Gastrocnemius medialis (tissue), 4 donors: ENCODE results near the gene RABGAP1. TPM values are rescaled to one million over a fixed set of nuclear protein-coding genes. Genes with fewer than 3 reads are reported as not detected.

ENCODE experiments used
- ATAC-seq, 2 donors: fragments of 150-250 bp; one replicate each; pipeline ENCODE4 v1.9.1; 2016
- DNase-seq, 2 donors: peaks; one replicate each; pipeline ENCODE4 v3.0.0-alpha.2; 2019
- H3K27ac ChIP-seq, 4 donors: fragments of 200-600 bp; sonication (generic); 1 replicate in 1 of 4; 2 replicates in 3 of 4; pipeline ENCODE4 v1.5.1; 2016 to 2018; ENCODE audit warnings: mild to moderate bottlenecking in 2 of 4, moderate library complexity in 1 of 4
- H3K27me3 ChIP-seq, 3 donors: fragments of 200-600 bp; sonication (generic) in 2 of 3; 1 replicate in 1 of 3; 2 replicates in 2 of 3; pipeline versions ENCODE4 v1.5.1 to v1.6.0; 2016 to 2019; ENCODE audit warnings: mild to moderate bottlenecking in 1 of 3, moderate library complexity in 1 of 3
- H3K36me3 ChIP-seq, 2 donors: fragments of 200-600 bp; sonication (generic) in 1 of 2; one replicate each; pipeline ENCODE4 v1.5.1; 2017 to 2018
- H3K4me1 ChIP-seq, 2 donors: fragments of 200-600 bp; sonication (generic) in 1 of 2; one replicate each; pipeline ENCODE4 v1.5.1; 2016 to 2017; ENCODE audit warnings: mild to moderate bottlenecking in 2 of 2
- H3K4me3 ChIP-seq, 4 donors: fragments of 200-600 bp; sonication (generic) in 3 of 4; 1 replicate in 1 of 4; 2 replicates in 3 of 4; pipeline ENCODE4 v1.5.1; 2016 to 2019; ENCODE audit warnings: mild to moderate bottlenecking in 2 of 4
- H3K9me3 ChIP-seq, 3 donors: fragments of 200-600 bp; sonication (generic) in 2 of 3; 1 replicate in 1 of 3; 2 replicates in 2 of 3; pipeline ENCODE4 v1.5.1; 2016 to 2019
- CTCF ChIP-seq, 5 experiments: fragments of 450-650 bp in 3 of 5; fragments of 200-600 bp in 2 of 5; sonication (generic) in 2 of 5; IDR thresholded peaks in 4 of 5; conservative IDR thresholded peaks in 1 of 5; 1 replicate in 4 of 5; 2 replicates in 1 of 5; pipeline ENCODE4 v1.5.1; 2016 to 2019; ENCODE audit warnings: antibody characterized with exemption in 5 of 5, mild to moderate bottlenecking in 3 of 5, moderate library complexity in 3 of 5
- POLR2A ChIP-seq, 2 donors: fragments of 450-650 bp; IDR thresholded peaks; one replicate each; pipeline ENCODE4 v1.6.1; 2017; ENCODE audit warnings: antibody characterized with exemption in 2 of 2, mild to moderate bottlenecking in 2 of 2, moderate library complexity in 2 of 2
- in situ Hi-C, 4 donors: fragments of 200-750 bp; cut with MboI; loops; one replicate each; pipeline versions ENCODE4 v1.15.0 to v1.8.0; 2017; ENCODE audit warnings: low sequenced_read_pairs in 4 of 4
- intact Hi-C: fragments of 100-400 bp; cut with DNase I; formaldehyde crosslinking; loops from one replicate; pipeline ENCODE4 v1.15.1; 2023; ENCODE audit warnings: low total_unique reads
- total RNA-seq, 4 donors: library from RNA; depleted of rRNA; stranded (reverse); fragments of >200 nt; gene quantifications; one replicate each; pipeline versions ENCODE4 v1.1.0 to v1.2.3, GENCODE V29; 2016

Gene RABGAP1
- total RNA-seq, 4 donors from 2014 or later: 23.7 to 33.8 (median 26.6) TPM

- no peak for DNase-seq
- Histone ChIP-seq H3K36me3 (no peaks in the 10 kb centered on the region), H3K9me3 (no peaks in the 10 kb centered on the region), H3K27me3 (no peaks in the 10 kb centered on the region), H3K4me3 (no peak overlapping the region), H3K4me1 (no peaks in the 10 kb centered on the region), H3K27ac (no peak overlapping the region)
- intact Hi-C loops: no loop called here
- ATAC-seq: no peak
- TF ChIP-seq POLR2A (IDR thresholded peaks at IDR 0.05) (no peak), CTCF (IDR thresholded peaks at IDR 0.05 in 4 of 5, conservative IDR thresholded peaks at IDR 0.05 in 1 of 5) (no peak)
- in situ Hi-C loops: no loop called here
Observed at GRCh38 chr9:123131258-123131657, 190.4 kb downstream of the RABGAP1 start.

- no peak overlapping the region for H3K4me3 ChIP-seq
- intact Hi-C loops: no loop called here
- no peak overlapping the region for H3K27ac ChIP-seq
- TF ChIP-seq POLR2A (IDR thresholded peaks at IDR 0.05) (no peak), CTCF (IDR thresholded peaks at IDR 0.05 in 4 of 5, conservative IDR thresholded peaks at IDR 0.05 in 1 of 5) (no peak)
- no peaks in the 10 kb centered on the region for H3K4me1 ChIP-seq
- H3K36me3 ChIP-seq: no peaks in the 10 kb centered on the region
- H3K27me3 ChIP-seq: no peaks in the 10 kb centered on the region
- ATAC-seq (no peak), DNase-seq (no peak)
- H3K9me3 ChIP-seq: no peaks in the 10 kb centered on the region
- in situ Hi-C loops: no loop called here
Observed at GRCh38 chr9:123131993-123132392, 191.2 kb downstream of the RABGAP1 start.

GRCh38 chr9:123132696-123133095 lies 191.9 kb downstream of the RABGAP1 start:
- H3K9me3 ChIP-seq: no peaks in the 10 kb centered on the region
- in situ Hi-C loops (no loop called here), intact Hi-C loops (no loop called here)
- ATAC-seq (no peak), DNase-seq (no peak)
- H3K4me3 ChIP-seq: no peak overlapping the region
- H3K27me3 ChIP-seq: no peaks in the 10 kb centered on the region
- H3K36me3 ChIP-seq: no peaks in the 10 kb centered on the region
- H3K27ac ChIP-seq: no peak overlapping the region
- H3K4me1 ChIP-seq: no peaks in the 10 kb centered on the region
- TF ChIP-seq CTCF (IDR thresholded peaks at IDR 0.05 in 4 of 5, conservative IDR thresholded peaks at IDR 0.05 in 1 of 5): no peak
- TF ChIP-seq POLR2A (IDR thresholded peaks at IDR 0.05): no peak

- no peak for DNase-seq
- H3K4me1 ChIP-seq: no peaks in the 10 kb centered on the region
- no peaks in the 10 kb centered on the region for H3K36me3 ChIP-seq
- no peak overlapping the region for H3K27ac ChIP-seq
- intact Hi-C loops (no loop called here), in situ Hi-C loops (no loop called here)
- H3K4me3 ChIP-seq: no peak overlapping the region
- no peak for TF ChIP-seq POLR2A (IDR thresholded peaks at IDR 0.05)
- no peak for TF ChIP-seq CTCF (IDR thresholded peaks at IDR 0.05 in 4 of 5, conservative IDR thresholded peaks at IDR 0.05 in 1 of 5)
- no peak for ATAC-seq
- no peaks in the 10 kb centered on the region for H3K27me3 ChIP-seq
- no peaks in the 10 kb centered on the region for H3K9me3 ChIP-seq
Observed at GRCh38 chr9:123135430-123135829, 194.6 kb downstream of the RABGAP1 start.

GRCh38 chr9:123138163-123138562 lies 197.3 kb downstream of the RABGAP1 start:
- TF ChIP-seq CTCF (IDR thresholded peaks at IDR 0.05 in 4 of 5, conservative IDR thresholded peaks at IDR 0.05 in 1 of 5): no peak
- no peak for TF ChIP-seq POLR2A (IDR thresholded peaks at IDR 0.05)
- DNase-seq (no peak), ATAC-seq (no peak)
- H3K36me3 ChIP-seq: no peaks in the 10 kb centered on the region
- no peaks in the 10 kb centered on the region for H3K9me3 ChIP-seq
- H3K27me3 ChIP-seq: no peaks in the 10 kb centered on the region
- H3K4me3 ChIP-seq: no peak overlapping the region
- intact Hi-C loops: no loop called here
- no peaks in the 10 kb centered on the region for H3K4me1 ChIP-seq
- no peak overlapping the region for H3K27ac ChIP-seq
- in situ Hi-C loops: no loop called here
